DND-41 (cell line): ENCODE data around the gene KLK15.
"Not testable (repeated sequence)": the region's sequence is repeated elsewhere in the genome, so short reads cannot be mapped to it uniquely, and the experiment has no call there.

Experiments
- ATAC-seq: fragments of 200-7000 bp; cut with Tn5 transposase; 3 replicates; pipeline ENCODE4 v1.9.1; 2021; ENCODE audit warnings: low read depth; ENCODE audit not compliant: insufficient read depth
- DNase-seq: peaks from one replicate; pipeline ENCODE4 v3.0.0-alpha.2; 2020
- H2AFZ ChIP-seq: 2 replicates; pipeline ENCODE4 v1.6.0; 2012; ENCODE audit warnings: low read depth, low read length
- H3K27ac ChIP-seq: 2 replicates; pipeline ENCODE4 v1.5.1; 2012; ENCODE audit warnings: low read length, inconsistent platforms
- H3K27me3 ChIP-seq: fragments of 200-600 bp; sonication (generic); 2 replicates; pipeline ENCODE4 v1.6.0; 2012; ENCODE audit warnings: low read length, mild to moderate bottlenecking, inconsistent platforms; ENCODE audit not compliant: insufficient read depth, poor library complexity
- H3K36me3 ChIP-seq: 2 replicates; pipeline ENCODE4 v1.5.1; 2012; ENCODE audit warnings: low read length, inconsistent platforms; ENCODE audit not compliant: insufficient read depth
- H3K4me1 ChIP-seq: 2 replicates; pipeline ENCODE4 v1.5.1; 2012; ENCODE audit warnings: mild to moderate bottlenecking, low read length; ENCODE audit not compliant: insufficient read depth
- H3K4me2 ChIP-seq: 2 replicates; pipeline ENCODE4 v1.6.0; 2012; ENCODE audit warnings: mild to moderate bottlenecking, moderate library complexity, low read length, inconsistent platforms; ENCODE audit not compliant: insufficient read depth
- H3K4me3 ChIP-seq, 2 experiments: fragments of 200-600 bp in 1 of 2; shearing (Covaris generic) in 1 of 2; 2 replicates each; pipeline ENCODE4 v1.5.1; 2012 to 2016; ENCODE audit warnings: inconsistent platforms in 2 of 2, low read length in 2 of 2, mild to moderate bottlenecking in 2 of 2, low read depth in 1 of 2, moderate library complexity in 1 of 2
- H3K79me2 ChIP-seq: 2 replicates; pipeline ENCODE4 v1.6.0; 2012; ENCODE audit warnings: low read length, inconsistent platforms; ENCODE audit not compliant: insufficient read depth
- H3K9ac ChIP-seq: 2 replicates; pipeline ENCODE4 v1.6.0; 2012; ENCODE audit warnings: low read depth, mild to moderate bottlenecking, inconsistent platforms, low read length, moderate library complexity
- H3K9me3 ChIP-seq: 2 replicates; pipeline ENCODE4 v1.5.1; 2012; ENCODE audit warnings: low read length, moderate library complexity, mild to moderate bottlenecking, inconsistent platforms; ENCODE audit not compliant: insufficient read depth, severe bottlenecking
- H4K20me1 ChIP-seq: 2 replicates; pipeline ENCODE4 v1.6.0; 2012; ENCODE audit warnings: low read length; ENCODE audit not compliant: insufficient read depth
- EZH2 ChIP-seq: IDR thresholded peaks from 3 replicates; pipeline ENCODE4 v1.6.1; 2012; ENCODE audit warnings: borderline replicate concordance, low read depth, mild to moderate bottlenecking, moderate library complexity, low read length, inconsistent platforms; ENCODE audit not compliant: severe bottlenecking
- TF ChIP-seq, protein P1 (sequence below): IDR thresholded peaks from 2 replicates; pipeline ENCODE4 v1.5.1; 2012; ENCODE audit warnings: borderline replicate concordance, low read length, moderate library complexity, mild to moderate bottlenecking; ENCODE audit not compliant: poor library complexity, severe bottlenecking; ENCODE audit errors: extremely low read depth

The KLK15 gene

DNA sequence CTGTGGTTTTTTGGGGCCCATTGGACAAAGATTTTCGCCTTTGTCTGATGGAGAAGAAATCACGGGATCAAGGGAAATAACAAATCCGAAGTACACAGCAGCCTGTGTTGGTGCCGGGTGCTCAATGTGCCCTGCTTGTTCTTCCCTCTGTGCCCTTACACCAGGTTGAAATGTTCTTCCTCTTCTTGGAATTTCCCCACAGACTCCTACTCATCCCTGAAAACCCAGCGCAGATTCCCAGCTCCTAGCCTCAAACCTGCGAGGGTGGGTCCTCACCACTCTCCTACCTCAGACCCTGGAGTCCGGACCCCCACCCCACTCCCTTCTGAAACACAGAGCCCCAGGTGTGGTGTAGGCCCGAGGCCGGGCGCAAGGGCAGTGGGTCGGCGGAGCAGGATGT, 48.0 kb downstream of the KLK15 start:
- DNase-seq (no peak), ATAC-seq (no peak)
- TF ChIP-seq, protein P1, sequence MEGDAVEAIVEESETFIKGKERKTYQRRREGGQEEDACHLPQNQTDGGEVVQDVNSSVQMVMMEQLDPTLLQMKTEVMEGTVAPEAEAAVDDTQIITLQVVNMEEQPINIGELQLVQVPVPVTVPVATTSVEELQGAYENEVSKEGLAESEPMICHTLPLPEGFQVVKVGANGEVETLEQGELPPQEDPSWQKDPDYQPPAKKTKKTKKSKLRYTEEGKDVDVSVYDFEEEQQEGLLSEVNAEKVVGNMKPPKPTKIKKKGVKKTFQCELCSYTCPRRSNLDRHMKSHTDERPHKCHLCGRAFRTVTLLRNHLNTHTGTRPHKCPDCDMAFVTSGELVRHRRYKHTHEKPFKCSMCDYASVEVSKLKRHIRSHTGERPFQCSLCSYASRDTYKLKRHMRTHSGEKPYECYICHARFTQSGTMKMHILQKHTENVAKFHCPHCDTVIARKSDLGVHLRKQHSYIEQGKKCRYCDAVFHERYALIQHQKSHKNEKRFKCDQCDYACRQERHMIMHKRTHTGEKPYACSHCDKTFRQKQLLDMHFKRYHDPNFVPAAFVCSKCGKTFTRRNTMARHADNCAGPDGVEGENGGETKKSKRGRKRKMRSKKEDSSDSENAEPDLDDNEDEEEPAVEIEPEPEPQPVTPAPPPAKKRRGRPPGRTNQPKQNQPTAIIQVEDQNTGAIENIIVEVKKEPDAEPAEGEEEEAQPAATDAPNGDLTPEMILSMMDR = no peak
- TF ChIP-seq EZH2 = no peak

DNA sequence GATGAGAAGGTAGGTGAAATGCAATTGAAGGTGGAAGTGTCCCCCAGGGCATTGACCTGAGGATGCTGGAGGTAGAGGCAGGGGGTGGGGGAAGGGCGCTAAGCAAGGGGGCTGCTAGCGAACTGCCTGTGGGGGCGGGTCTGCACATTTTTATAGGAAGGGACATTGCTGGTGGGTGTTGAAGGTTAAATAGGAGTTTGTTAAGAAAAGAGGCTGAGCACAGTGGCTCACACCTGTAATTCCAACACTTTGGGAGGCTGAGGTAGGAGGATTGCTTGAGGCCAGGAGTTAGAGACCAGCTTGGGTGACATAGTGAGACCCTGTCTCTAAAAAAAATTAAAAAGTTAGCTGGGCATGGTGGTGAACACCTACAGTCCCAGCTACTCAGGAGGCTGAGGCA, 48.7 kb downstream of the KLK15 start:
- ATAC-seq = no peak
- DNase-seq = no peak
- H3K4me1 ChIP-seq = no peaks in the 10 kb centered on the region
- peaks cover 4% of the 10 kb centered on the region for H3K27me3 ChIP-seq
- no peak overlapping the region for H2AFZ ChIP-seq
- no peaks in the 10 kb centered on the region for H3K79me2 ChIP-seq
- H3K9ac ChIP-seq = no peak overlapping the region
- H3K36me3 ChIP-seq = no peaks in the 10 kb centered on the region
- H3K27ac ChIP-seq = no peak overlapping the region
- no peak for TF ChIP-seq EZH2
- TF ChIP-seq, protein P1 = no peak
- no peak overlapping the region for H3K4me2 ChIP-seq
- no peaks in the 10 kb centered on the region for H3K9me3 ChIP-seq
- no peak overlapping the region for H3K4me3 ChIP-seq
- peaks cover 5% of the 10 kb centered on the region; the same call in 1 of the 2 replicates for H4K20me1 ChIP-seq

More for the DNA sequence above, 48.0 kb downstream of the KLK15 start:
- Histone ChIP-seq H3K4me3 (no peak overlapping the region), H3K27me3 (peaks cover under 1% of the 10 kb centered on the region), H3K4me1 (no peaks in the 10 kb centered on the region), H3K4me2 (no peak overlapping the region), H2AFZ (no peak overlapping the region), H4K20me1 (peaks cover 10% of the 10 kb centered on the region; the same call in 1 of the 2 replicates), H3K9ac (no peak overlapping the region), H3K9me3 (no peaks in the 10 kb centered on the region), H3K79me2 (no peaks in the 10 kb centered on the region), H3K27ac (no peak overlapping the region), H3K36me3 (no peaks in the 10 kb centered on the region)

DNA sequence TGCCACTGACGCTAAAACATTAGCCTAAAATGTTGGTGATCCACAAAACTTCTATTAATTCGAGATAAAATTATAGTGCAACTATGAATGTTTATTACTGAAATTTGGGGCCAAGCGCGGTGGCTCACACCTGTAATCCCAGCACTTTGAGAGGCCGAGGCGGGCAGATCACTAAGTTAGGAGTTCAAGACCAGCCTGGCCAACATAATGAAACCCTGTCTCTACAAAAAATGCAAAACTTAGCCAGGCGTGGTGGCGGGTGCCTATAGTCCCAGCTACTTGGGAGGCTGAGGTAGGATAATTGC, 49.6 kb downstream of the KLK15 start:
- H4K20me1 ChIP-seq, H2AFZ ChIP-seq, H3K79me2 ChIP-seq, H3K9me3 ChIP-seq, H3K27ac ChIP-seq, DNase-seq, H3K27me3 ChIP-seq, H3K4me1 ChIP-seq, H3K4me3 ChIP-seq, H3K36me3 ChIP-seq, H3K4me2 ChIP-seq, ATAC-seq, H3K9ac ChIP-seq: not testable (repeated sequence)

DNA sequence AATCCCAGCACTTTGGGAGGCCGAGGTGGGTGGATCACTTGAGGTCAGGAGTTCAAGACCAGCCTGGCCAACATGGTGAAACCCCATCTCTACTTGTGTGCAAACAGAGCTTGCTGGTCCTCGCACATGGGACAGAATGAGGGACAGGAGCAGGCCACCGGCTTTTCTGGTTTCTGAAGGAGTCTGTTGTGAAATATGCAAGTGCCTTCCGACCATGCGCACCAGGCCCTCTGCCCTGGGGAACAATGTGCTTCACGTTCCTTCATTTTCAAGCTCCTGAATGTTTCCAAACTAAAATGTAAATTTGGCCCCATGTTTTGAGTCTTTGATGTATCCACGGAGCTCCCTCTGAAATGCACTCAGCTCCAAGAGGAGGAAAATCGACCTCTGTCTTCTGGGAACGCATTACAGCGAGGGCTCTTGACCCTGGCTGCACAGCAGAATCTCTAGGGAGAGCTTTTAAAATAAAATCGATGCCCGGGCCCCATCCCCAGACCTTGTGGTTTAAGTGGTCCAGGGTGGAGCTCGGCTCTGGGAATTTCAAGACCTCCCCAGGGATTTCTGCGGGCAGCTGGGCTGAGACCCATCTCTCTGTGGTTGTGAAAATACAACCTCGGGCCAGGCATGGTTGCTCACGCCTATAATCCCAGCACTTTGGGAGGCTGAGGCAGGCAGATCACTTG, 52.5 kb downstream of the KLK15 start:
- Histone ChIP-seq H3K27me3 (peaks cover 24% of the 10 kb centered on the region), H3K4me1 (peaks cover 13% of the 10 kb centered on the region), H4K20me1 (peaks cover 10% of the 10 kb centered on the region; the same call in 1 of the 2 replicates), H3K9me3 (no peaks in the 10 kb centered on the region), H3K4me2 (no peak overlapping the region), H3K36me3 (no peaks in the 10 kb centered on the region), H3K9ac (no peak overlapping the region), H3K79me2 (no peaks in the 10 kb centered on the region), H3K27ac (no peak overlapping the region), H3K4me3 (no peak overlapping the region), H2AFZ (no peak overlapping the region)
- no peak for DNase-seq
- no peak for ATAC-seq
- TF ChIP-seq EZH2 = no peak
- TF ChIP-seq, protein P1 = no peak
